Activated CD4-positive, alpha-beta memory T cell treated with anti-CD3 and anti-CD28 coated beads, Interleukin-2, amount 10 ng/mL, durations not matched to agents 7 days and 5 days (primary cell): ENCODE data around the gene GATAD2A. TPM values are rescaled to one million over a fixed set of nuclear protein-coding genes. Genes with fewer than 3 reads are reported as not detected.

Source experiments
- CTCF ChIA-PET: fragments of 350-600 bp; sonication (Branson Sonifier 250); formaldehyde crosslinking; loops from one replicate; lab custom pipeline; 2021; ENCODE audit warnings: antibody characterized with exemption, inconsistent platforms; lab: Charles Lee
- POLR2A ChIA-PET: fragments of 350-600 bp; sonication (Branson Sonifier 250); formaldehyde crosslinking; loops from one replicate; lab custom pipeline; 2021; ENCODE audit warnings: antibody characterized with exemption; lab: Charles Lee
- DNase-seq: peaks from one replicate; pipeline ENCODE4 v3.0.0-alpha.2; 2020
- H3K27ac Mint-ChIP-seq: one replicate; pipeline ENCODE4 v1.8.0; 2021; ENCODE audit warnings: mild to moderate bottlenecking, mixed read lengths
- H3K27me3 Mint-ChIP-seq: one replicate; pipeline ENCODE4 v1.8.0; 2021; ENCODE audit warnings: mixed read lengths
- H3K36me3 Mint-ChIP-seq: one replicate; pipeline ENCODE4 v1.8.0; 2021; ENCODE audit warnings: low read depth, mixed read lengths
- H3K4me1 Mint-ChIP-seq: one replicate; pipeline ENCODE4 v1.8.0; 2021; ENCODE audit warnings: mixed read lengths
- H3K4me3 Mint-ChIP-seq: one replicate; pipeline ENCODE4 v1.8.0; 2021; ENCODE audit warnings: mild to moderate bottlenecking, mixed read lengths
- H3K9me3 Mint-ChIP-seq: one replicate; pipeline ENCODE4 v1.8.0; 2021; ENCODE audit warnings: mixed read lengths
- total RNA-seq, 2 experiments: library from RNA; stranded (reverse); gene quantifications; one replicate each; pipeline ENCODE4 v1.2.3, GENCODE V29; 2021

Gene GATAD2A
- total RNA-seq, 2 experiments from 2014 or later: 109 to 113 TPM

- H3K27me3 Mint-ChIP-seq: no peaks in the 10 kb centered on the region
- peaks cover 66% of the 10 kb centered on the region for H3K4me1 Mint-ChIP-seq
- H3K27ac Mint-ChIP-seq: peak overlapping the region; percentile 98
- peaks cover 17% of the 10 kb centered on the region for H3K36me3 Mint-ChIP-seq
- DNase-seq: no peak
- H3K4me3 Mint-ChIP-seq: no peak overlapping the region
- CTCF ChIA-PET: interaction anchor here (0.6 kb wide), 1 partner anchor 32 kb away, joined by 3 read pairs; no protein-coding TSS in a partner anchor
- POLR2A ChIA-PET: interaction anchor here (0.9 to 5.2 kb wide), 4 partner anchors 11 to 72 kb away, joined by 3 to 64 read pairs (median 3); no protein-coding TSS in a partner anchor
- H3K9me3 Mint-ChIP-seq: no peaks in the 10 kb centered on the region
Measured at GRCh38 chr19:19457671-19458070, 52.2 kb downstream of the GATAD2A start.

- peak overlapping the region; percentile 98 for H3K27ac Mint-ChIP-seq
- H3K4me3 Mint-ChIP-seq: no peak overlapping the region
- H3K9me3 Mint-ChIP-seq: no peaks in the 10 kb centered on the region
- H3K4me1 Mint-ChIP-seq: peaks cover 68% of the 10 kb centered on the region
- H3K36me3 Mint-ChIP-seq: peaks cover 21% of the 10 kb centered on the region
- H3K27me3 Mint-ChIP-seq: no peaks in the 10 kb centered on the region
- CTCF ChIA-PET: interaction anchor here (0.6 to 1.8 kb wide), 3 partner anchors 11 to 96 kb away, joined by 3 to 5 read pairs (median 3); no protein-coding TSS in a partner anchor
- no peak for DNase-seq
- POLR2A ChIA-PET: interaction anchor here (0.9 to 5.2 kb wide), 11 partner anchors 10 to 93 kb away, joined by 3 to 64 read pairs (median 6); partner anchors contain the start of gene TSSK6
Measured at GRCh38 chr19:19458110-19458816, 52.8 kb downstream of the GATAD2A start.

- DNase-seq: no peak
- Mint-ChIP-seq H3K27ac (peak overlapping the region; percentile 98), H3K4me1 (peaks cover 71% of the 10 kb centered on the region), H3K36me3 (peaks cover 22% of the 10 kb centered on the region), H3K27me3 (no peaks in the 10 kb centered on the region), H3K9me3 (no peaks in the 10 kb centered on the region), H3K4me3 (peak overlapping the region; percentile 80)
- POLR2A ChIA-PET: interaction anchor here (0.9 to 5.2 kb wide), 17 partner anchors 8 to 204 kb away, joined by 3 to 64 read pairs (median 5); partner anchors contain the start of genes ATP13A1 and TSSK6
- CTCF ChIA-PET: interaction anchor here (0.7 to 1.8 kb wide), 5 partner anchors 11 to 97 kb away, joined by 3 to 8 read pairs (median 5); no protein-coding TSS in a partner anchor
Measured at GRCh38 chr19:19459073-19459472, 53.6 kb downstream of the GATAD2A start.

GRCh38 chr19:19459707-19460251 is 54.3 kb downstream of the GATAD2A start:
- peak overlapping the region; percentile 98 for H3K27ac Mint-ChIP-seq
- no peaks in the 10 kb centered on the region for H3K9me3 Mint-ChIP-seq
- peaks cover 74% of the 10 kb centered on the region for H3K4me1 Mint-ChIP-seq
- POLR2A ChIA-PET: interaction anchor here (0.9 to 5.2 kb wide), 19 partner anchors 8 to 204 kb away, joined by 3 to 64 read pairs (median 5); partner anchors contain the start of genes ATP13A1 and GATAD2A
- CTCF ChIA-PET: interaction anchor here (0.6 to 1.8 kb wide), 5 partner anchors 12 to 98 kb away, joined by 3 to 8 read pairs (median 5); partner anchors contain the start of gene GATAD2A
- peaks cover 28% of the 10 kb centered on the region for H3K36me3 Mint-ChIP-seq
- H3K27me3 Mint-ChIP-seq: no peaks in the 10 kb centered on the region
- H3K4me3 Mint-ChIP-seq: peak overlapping the region; percentile 80
- DNase-seq: peak; percentile 80

GRCh38 chr19:19460258-19460731 is 54.8 kb downstream of the GATAD2A start:
- Mint-ChIP-seq H3K36me3 (peaks cover 33% of the 10 kb centered on the region), H3K27me3 (no peaks in the 10 kb centered on the region), H3K4me3 (peak overlapping the region; percentile 80), H3K27ac (peak overlapping the region; percentile 98), H3K9me3 (peaks cover 4% of the 10 kb centered on the region), H3K4me1 (peaks cover 76% of the 10 kb centered on the region)
- POLR2A ChIA-PET: interaction anchor here (0.9 to 5.2 kb wide), 16 partner anchors 8 to 203 kb away, joined by 3 to 64 read pairs (median 6); partner anchors contain the start of genes ATP13A1 and GATAD2A
- CTCF ChIA-PET: interaction anchor here (0.6 to 1.5 kb wide), 3 partner anchors 29 to 54 kb away, joined by 3 to 8 read pairs (median 6); partner anchors contain the start of gene GATAD2A
- peak; percentile 50 for DNase-seq

GRCh38 chr19:19460761-19461265 is 55.3 kb downstream of the GATAD2A start:
- H3K27ac Mint-ChIP-seq: peak overlapping the region; percentile 98
- ChIA-PET CTCF (interaction anchor here (0.5 to 1.5 kb wide), 2 partner anchors 11 to 29 kb away, joined by 3 to 8 read pairs; no protein-coding TSS in a partner anchor), POLR2A (interaction anchor here (1.4 to 5.2 kb wide), 7 partner anchors 9 to 87 kb away, joined by 5 to 64 read pairs (median 9); partner anchors contain the start of gene GATAD2A)

DNA sequence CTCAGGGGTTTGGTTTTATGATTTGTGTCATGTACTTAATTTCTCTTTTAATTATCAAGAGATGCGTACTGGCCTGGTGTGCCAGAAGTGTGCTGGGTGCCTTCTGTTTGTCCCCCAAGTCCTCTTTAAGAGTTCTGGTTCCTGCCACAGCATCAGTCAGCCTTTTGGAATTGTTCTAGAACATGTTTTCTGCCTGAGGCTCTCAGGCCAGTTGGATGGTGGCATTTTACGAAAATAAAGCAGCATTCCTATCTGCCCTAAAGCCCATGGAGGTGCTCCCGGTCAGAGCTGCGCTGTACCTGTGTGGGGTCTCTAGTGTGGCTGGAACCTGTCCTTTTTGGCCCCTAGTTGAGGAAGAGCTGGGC is 55.8 kb downstream of the GATAD2A start:
- ChIA-PET CTCF (interaction anchor here (0.5 kb wide), 1 partner anchor 11 kb away, joined by 3 read pairs; no protein-coding TSS in a partner anchor), POLR2A (interaction anchor here (3.2 to 5.2 kb wide), 3 partner anchors 15 to 28 kb away, joined by 30 to 64 read pairs (median 31); no protein-coding TSS in a partner anchor)
- no peak for DNase-seq
- H3K27me3 Mint-ChIP-seq: no peaks in the 10 kb centered on the region
- H3K27ac Mint-ChIP-seq: peak overlapping the region; percentile 98
- H3K4me1 Mint-ChIP-seq: peaks cover 78% of the 10 kb centered on the region
- H3K4me3 Mint-ChIP-seq: peak overlapping the region; percentile 80
- peaks cover 11% of the 10 kb centered on the region for H3K9me3 Mint-ChIP-seq
- H3K36me3 Mint-ChIP-seq: peaks cover 43% of the 10 kb centered on the region

More at GRCh38 chr19:19460761-19461265, 55.3 kb downstream of the GATAD2A start:
- H3K4me3 Mint-ChIP-seq: peak overlapping the region; percentile 80
- H3K36me3 Mint-ChIP-seq: peaks cover 38% of the 10 kb centered on the region
- H3K9me3 Mint-ChIP-seq: peaks cover 6% of the 10 kb centered on the region
- DNase-seq: peak; percentile 70
- peaks cover 76% of the 10 kb centered on the region for H3K4me1 Mint-ChIP-seq
- H3K27me3 Mint-ChIP-seq: no peaks in the 10 kb centered on the region

DNA sequence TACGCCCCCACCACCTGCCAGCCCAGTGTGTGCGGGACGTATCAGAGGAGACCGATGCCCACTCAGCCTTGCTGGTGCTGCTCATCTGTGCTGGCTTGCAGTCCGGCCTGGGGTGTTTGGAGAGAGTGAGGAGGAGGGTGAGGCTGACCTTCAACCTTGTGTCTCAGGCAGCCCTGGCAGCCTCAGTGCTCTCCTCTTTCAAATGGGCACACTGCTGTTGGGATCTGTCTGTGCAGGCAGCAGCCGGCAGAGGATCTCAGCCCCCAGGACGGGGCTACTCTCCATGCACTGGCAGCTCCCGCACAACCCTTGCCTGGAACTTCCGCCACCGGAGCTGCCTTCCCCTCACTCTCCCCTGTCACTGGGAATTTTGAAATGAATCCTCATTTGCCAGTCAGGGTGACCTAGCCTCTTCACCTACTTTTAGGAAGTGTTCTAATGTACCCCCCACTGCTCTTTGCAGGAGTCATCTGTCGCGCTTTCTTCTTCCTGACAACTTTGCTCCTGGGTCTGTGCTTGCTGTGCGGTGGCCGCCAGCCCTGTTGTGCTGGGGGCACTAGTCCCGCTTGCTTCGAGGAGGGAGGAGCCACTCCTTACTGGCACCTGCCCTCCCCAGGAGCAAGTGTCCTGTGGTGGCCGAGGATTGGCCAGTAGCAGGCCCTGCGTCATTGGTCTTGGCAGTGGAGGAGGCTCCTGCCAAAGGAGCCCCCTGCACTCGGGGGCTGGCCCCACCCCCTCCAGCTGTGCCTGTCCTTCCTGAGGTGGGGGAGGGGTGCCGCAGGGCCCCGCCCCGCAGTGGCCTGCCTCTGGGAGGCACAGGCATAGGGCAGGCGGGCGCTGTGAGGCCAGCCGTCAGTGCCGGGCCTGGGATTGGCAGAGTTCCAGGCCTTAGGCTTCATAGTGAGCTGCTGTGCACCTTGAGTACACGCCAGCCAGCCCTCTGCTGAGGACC is 56.5 kb downstream of the GATAD2A start:
- H3K4me3 Mint-ChIP-seq: no peak overlapping the region
- ChIA-PET CTCF (interaction anchor here (0.5 kb wide), 1 partner anchor 10 kb away, joined by 3 read pairs; no protein-coding TSS in a partner anchor), POLR2A (interaction anchor here (4.1 to 5.2 kb wide), 2 partner anchors 14 to 16 kb away, joined by 30 to 64 read pairs; no protein-coding TSS in a partner anchor)
- H3K27me3 Mint-ChIP-seq: no peaks in the 10 kb centered on the region
- H3K36me3 Mint-ChIP-seq: peaks cover 46% of the 10 kb centered on the region
- peaks cover 77% of the 10 kb centered on the region for H3K4me1 Mint-ChIP-seq
- DNase-seq: no peak
- H3K27ac Mint-ChIP-seq: peak overlapping the region; percentile 98
- peaks cover 15% of the 10 kb centered on the region for H3K9me3 Mint-ChIP-seq

DNA sequence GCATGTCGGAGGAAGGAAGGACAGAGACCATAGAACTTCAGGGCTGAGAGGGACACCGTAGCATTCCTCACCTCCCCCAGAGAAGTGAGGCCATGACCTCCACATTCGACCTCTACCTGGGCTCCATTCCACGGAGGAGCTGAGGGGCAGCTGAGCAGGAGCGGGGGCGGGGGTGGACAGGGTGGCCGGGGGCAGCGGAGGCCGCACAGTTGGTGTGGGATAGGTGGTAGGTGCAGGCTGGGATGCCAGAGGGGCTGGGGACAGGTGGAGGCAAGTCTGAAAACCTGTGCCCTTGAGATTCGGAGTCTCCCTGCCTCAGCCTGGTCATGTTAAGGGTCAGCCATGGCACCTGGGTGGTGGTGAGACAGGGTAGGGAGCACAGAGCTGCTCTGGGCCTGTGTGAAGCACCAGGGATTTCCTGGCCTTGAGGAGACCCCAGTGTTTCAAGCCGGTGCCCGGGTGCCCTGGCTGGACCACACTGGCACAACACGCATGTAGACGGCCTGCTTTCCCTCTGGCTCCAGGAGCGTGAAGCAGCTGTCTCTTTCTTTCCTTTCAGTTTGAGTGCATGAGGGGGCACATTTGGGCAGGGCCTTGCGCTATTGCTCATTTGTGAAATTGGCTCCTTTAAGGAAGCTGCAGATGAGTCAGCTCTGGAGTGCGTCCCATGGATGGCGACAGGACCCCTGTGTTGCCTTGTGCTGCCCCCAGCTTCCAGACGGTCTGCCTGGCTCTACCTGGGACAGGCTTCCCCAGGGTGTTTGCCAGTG is 58.1 kb downstream of the GATAD2A start:
- Mint-ChIP-seq H3K4me3 (no peak overlapping the region), H3K4me1 (peaks cover 64% of the 10 kb centered on the region)
- POLR2A ChIA-PET: no interaction called here

DNA sequence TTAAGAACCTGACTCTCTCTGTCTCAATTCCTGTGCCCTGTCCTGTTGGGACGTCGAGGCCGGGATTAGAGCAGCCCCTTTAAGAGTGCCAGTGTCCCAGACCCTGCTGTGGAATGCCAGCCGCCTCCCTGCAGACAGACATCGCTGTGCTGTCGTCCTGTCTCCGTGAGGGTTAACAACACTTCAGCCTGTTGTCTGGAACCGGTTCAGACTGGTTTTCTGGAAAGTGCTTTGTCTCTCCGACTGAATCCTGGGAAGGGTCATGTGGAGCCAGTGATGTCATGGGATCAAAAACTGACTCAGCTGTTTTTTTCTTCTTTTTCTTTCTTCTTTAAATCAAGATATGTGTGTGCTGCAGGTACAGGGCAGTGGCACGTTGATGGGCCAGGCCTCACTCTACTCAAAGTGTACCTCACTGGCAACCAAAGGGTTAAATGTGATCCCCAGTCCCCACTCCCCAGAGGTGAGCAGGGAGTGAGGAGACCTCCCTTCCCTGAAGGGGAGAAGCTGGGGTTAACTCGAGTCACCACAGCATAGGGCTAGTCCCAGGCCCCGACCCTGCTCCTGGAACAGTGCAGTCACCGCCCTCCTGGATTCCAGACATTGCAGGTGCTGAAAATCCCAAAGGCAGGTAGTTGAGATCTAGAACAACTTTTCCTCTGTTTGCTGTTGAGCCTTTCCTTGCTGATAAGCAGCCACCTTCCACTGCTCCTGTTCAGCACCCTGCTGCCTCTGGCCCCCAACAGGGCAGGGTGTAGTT is 59.0 kb downstream of the GATAD2A start:
- H3K4me3 Mint-ChIP-seq: no peak overlapping the region

More for the DNA sequence above, 58.1 kb downstream of the GATAD2A start:
- H3K9me3 Mint-ChIP-seq: peaks cover 28% of the 10 kb centered on the region
- peaks cover 52% of the 10 kb centered on the region for H3K36me3 Mint-ChIP-seq
- no peak overlapping the region for H3K27ac Mint-ChIP-seq
- no peak for DNase-seq
- CTCF ChIA-PET: no interaction called here
- no peaks in the 10 kb centered on the region for H3K27me3 Mint-ChIP-seq

More for the DNA sequence above, 59.0 kb downstream of the GATAD2A start:
- Mint-ChIP-seq H3K9me3 (peaks cover 33% of the 10 kb centered on the region), H3K36me3 (peaks cover 59% of the 10 kb centered on the region), H3K4me1 (peaks cover 55% of the 10 kb centered on the region), H3K27ac (no peak overlapping the region), H3K27me3 (no peaks in the 10 kb centered on the region)
- DNase-seq: no peak
- POLR2A ChIA-PET: no interaction called here
- CTCF ChIA-PET: no interaction called here
